Panc1 (cell line): Measurements from ENCODE around the gene SLC43A1. TPM values are rescaled to one million over a fixed set of nuclear protein-coding genes. Genes with fewer than 3 reads are reported as not detected.

Experiments used
- ATAC-seq: fragments of 200-7000 bp; cut with Tn5 transposase; 2 replicates; pipeline ENCODE4 v1.9.1; 2020; ENCODE audit warnings: mild to moderate bottlenecking, moderate library complexity
- BruUV-seq: library from RNA; stranded (reverse); fragments of 400-500 nt; replicated peaks from 2 replicates; lab custom pipeline; 2021; lab: Mats Ljungman, UMichigan
- CTCF ChIA-PET: fragments of 300-600 bp; sonication (Branson Sonifier 250); formaldehyde crosslinking; loops from one replicate; lab custom pipeline; 2022; ENCODE audit warnings: antibody characterized with exemption; lab: Charles Lee
- POLR2A ChIA-PET: fragments of 300-600 bp; sonication (Branson Sonifier 250); formaldehyde crosslinking; loops from one replicate; lab custom pipeline; 2022; ENCODE audit warnings: antibody characterized with exemption; lab: Charles Lee
- DNase-seq: peaks from one replicate; pipeline ENCODE4 v3.0.0-alpha.2; 2010; ENCODE audit warnings: low read depth, low spot score
- H3K27ac ChIP-seq: 2 replicates; pipeline ENCODE4 v1.5.1; 2011; ENCODE audit warnings: mild to moderate bottlenecking, low read length, inconsistent platforms
- H3K27me3 ChIP-seq: fragments of 200-500 bp; sonication (Bioruptor generic); 2 replicates; pipeline ENCODE4 v1.6.0; 2014; ENCODE audit warnings: low read length, inconsistent platforms; ENCODE audit not compliant: control insufficient read depth, insufficient read depth
- H3K36me3 ChIP-seq: fragments of 200-500 bp; sonication (Bioruptor generic); 2 replicates; pipeline ENCODE4 v1.5.1; 2014; ENCODE audit warnings: inconsistent platforms, mild to moderate bottlenecking, low read length, moderate library complexity; ENCODE audit not compliant: control insufficient read depth, insufficient read depth
- H3K4me1 ChIP-seq: 2 replicates; pipeline ENCODE4 v1.5.1; 2011; ENCODE audit warnings: inconsistent platforms, mild to moderate bottlenecking, low read length, moderate library complexity; ENCODE audit not compliant: control insufficient read depth, insufficient read depth
- H3K4me3 ChIP-seq, 2 experiments: 2 replicates each; pipeline ENCODE4 v1.5.1; 2011 to 2012; ENCODE audit warnings: low read depth in 2 of 2, low read length in 2 of 2, mild to moderate bottlenecking in 2 of 2, inconsistent platforms in 1 of 2, moderate library complexity in 1 of 2
- H3K9me3 ChIP-seq: fragments of 200-500 bp; sonication (Bioruptor generic); 2 replicates; pipeline ENCODE4 v1.5.1; 2014; ENCODE audit warnings: low read depth, mild to moderate bottlenecking, inconsistent platforms, low read length, moderate library complexity; ENCODE audit not compliant: control insufficient read depth, insufficient read depth
- CTCF ChIP-seq: fragments of 450-650 bp; IDR thresholded peaks from 2 replicates; pipeline ENCODE4 v1.5.1; 2017; ENCODE audit warnings: mild to moderate bottlenecking
- POLR2AphosphoS5 ChIP-seq: IDR thresholded peaks from 2 replicates; pipeline ENCODE4 v1.6.1; 2012; ENCODE audit warnings: mild to moderate bottlenecking, low read depth, low read length, moderate library complexity
- SIN3A ChIP-seq: IDR thresholded peaks from 2 replicates; pipeline ENCODE4 v1.6.1; 2012; ENCODE audit warnings: low read depth, mild to moderate bottlenecking, low read length, moderate library complexity, borderline replicate concordance; ENCODE audit not compliant: insufficient read depth
- TCF7L2 ChIP-seq: IDR thresholded peaks from 2 replicates; pipeline ENCODE4 v1.6.1; 2011; ENCODE audit warnings: mild to moderate bottlenecking, low read depth, low read length, inconsistent platforms
- in situ Hi-C: cut with HindIII; loops from 2 replicates; pipeline ENCODE4 v1.10.0; 2016; ENCODE audit warnings: low sequenced_read_pairs, low pct_unique_long_range_greater_than_20kb
- intact Hi-C: fragments of 100-400 bp; cut with micrococcal nuclease; formaldehyde crosslinking; loops from one replicate; pipeline ENCODE4 v1.10.0; 2022; ENCODE audit not compliant: unreplicated experiment
- total RNA-seq: library from RNA; stranded (reverse); gene quantifications from one replicate; pipeline ENCODE4 v1.2.1, GENCODE V29; 2021; ENCODE audit not compliant: unreplicated experiment
- TF ChIP-seq, protein P1 (sequence below), 2 experiments: IDR thresholded peaks; 2 replicates each; pipeline ENCODE4 v1.6.1; 2011 to 2012; ENCODE audit warnings: low read depth in 2 of 2, control low read depth in 1 of 2, low read length in 1 of 2, mild to moderate bottlenecking in 1 of 2, moderate library complexity in 1 of 2; ENCODE audit not compliant: insufficient read depth in 1 of 2

SLC43A1 gene
- total RNA-seq, 1 experiment from 2014 or later = 2.0 TPM

- TF ChIP-seq SIN3A (no peak), POLR2AphosphoS5 (no peak), TCF7L2 (no peak), CTCF (no peak)
- TF ChIP-seq, protein P1, sequence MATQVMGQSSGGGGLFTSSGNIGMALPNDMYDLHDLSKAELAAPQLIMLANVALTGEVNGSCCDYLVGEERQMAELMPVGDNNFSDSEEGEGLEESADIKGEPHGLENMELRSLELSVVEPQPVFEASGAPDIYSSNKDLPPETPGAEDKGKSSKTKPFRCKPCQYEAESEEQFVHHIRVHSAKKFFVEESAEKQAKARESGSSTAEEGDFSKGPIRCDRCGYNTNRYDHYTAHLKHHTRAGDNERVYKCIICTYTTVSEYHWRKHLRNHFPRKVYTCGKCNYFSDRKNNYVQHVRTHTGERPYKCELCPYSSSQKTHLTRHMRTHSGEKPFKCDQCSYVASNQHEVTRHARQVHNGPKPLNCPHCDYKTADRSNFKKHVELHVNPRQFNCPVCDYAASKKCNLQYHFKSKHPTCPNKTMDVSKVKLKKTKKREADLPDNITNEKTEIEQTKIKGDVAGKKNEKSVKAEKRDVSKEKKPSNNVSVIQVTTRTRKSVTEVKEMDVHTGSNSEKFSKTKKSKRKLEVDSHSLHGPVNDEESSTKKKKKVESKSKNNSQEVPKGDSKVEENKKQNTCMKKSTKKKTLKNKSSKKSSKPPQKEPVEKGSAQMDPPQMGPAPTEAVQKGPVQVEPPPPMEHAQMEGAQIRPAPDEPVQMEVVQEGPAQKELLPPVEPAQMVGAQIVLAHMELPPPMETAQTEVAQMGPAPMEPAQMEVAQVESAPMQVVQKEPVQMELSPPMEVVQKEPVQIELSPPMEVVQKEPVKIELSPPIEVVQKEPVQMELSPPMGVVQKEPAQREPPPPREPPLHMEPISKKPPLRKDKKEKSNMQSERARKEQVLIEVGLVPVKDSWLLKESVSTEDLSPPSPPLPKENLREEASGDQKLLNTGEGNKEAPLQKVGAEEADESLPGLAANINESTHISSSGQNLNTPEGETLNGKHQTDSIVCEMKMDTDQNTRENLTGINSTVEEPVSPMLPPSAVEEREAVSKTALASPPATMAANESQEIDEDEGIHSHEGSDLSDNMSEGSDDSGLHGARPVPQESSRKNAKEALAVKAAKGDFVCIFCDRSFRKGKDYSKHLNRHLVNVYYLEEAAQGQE (IDR thresholded peaks at IDR 0.05; ENCODE audit: insufficient read depth in 1 of 2, low read depth in 2 of 2, low read length in 1 of 2) = no peak
- intact Hi-C loops (no loop called here), in situ Hi-C loops (no loop called here)
- Histone ChIP-seq H3K4me1 (peaks cover 4% of the 10 kb centered on the region; the same call in 1 of the 2 replicates), H3K36me3 (no peaks in the 10 kb centered on the region), H3K4me3 (no peak overlapping the region), H3K27ac (no peak overlapping the region), H3K9me3 (no peaks in the 10 kb centered on the region), H3K27me3 (peaks cover 6% of the 10 kb centered on the region; the same call in 1 of the 2 replicates)
- POLR2A ChIA-PET = no interaction called here
- CTCF ChIA-PET = interaction anchor here (0.7 kb wide), 3 partner anchors 17 to 107 kb away, joined by 5 to 9 read pairs (median 5); no protein-coding TSS in a partner anchor
- no peak for ATAC-seq
- BruUV-seq = no TSS peak
- DNase-seq = no peak
These were observed 51.6 kb downstream of the SLC43A1 start for GRCh38 chr11:57463671-57464538.

DNA sequence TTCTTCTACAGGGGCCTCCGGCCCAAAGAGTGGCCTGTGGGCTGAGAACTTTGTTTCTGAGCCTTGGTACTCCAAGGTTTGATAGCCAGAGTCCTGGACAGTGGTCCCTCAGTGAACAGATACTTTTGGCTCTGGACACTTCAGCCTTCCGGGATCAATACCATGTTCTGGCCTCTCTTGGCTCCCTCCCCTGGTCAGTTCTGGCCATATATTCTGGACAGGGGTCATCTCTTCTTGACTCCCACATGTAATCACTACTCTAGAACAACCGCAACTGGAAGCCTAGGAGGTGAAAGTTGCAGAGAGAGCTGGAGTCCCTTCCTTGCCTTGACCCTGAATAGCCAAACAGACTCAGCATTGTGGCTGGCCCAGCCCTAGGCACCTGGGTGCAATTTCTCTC, 52.9 kb downstream of the SLC43A1 start:
- TF ChIP-seq, protein P1 (IDR thresholded peaks at IDR 0.05; ENCODE audit: insufficient read depth in 1 of 2, low read depth in 2 of 2, low read length in 1 of 2) = no peak
- TF ChIP-seq CTCF (no peak), POLR2AphosphoS5 (no peak), TCF7L2 (no peak), SIN3A (no peak)
- Histone ChIP-seq H3K27ac (no peak overlapping the region), H3K9me3 (no peaks in the 10 kb centered on the region), H3K4me1 (peaks cover 4% of the 10 kb centered on the region; the same call in 1 of the 2 replicates), H3K27me3 (peaks cover 6% of the 10 kb centered on the region; the same call in 1 of the 2 replicates), H3K4me3 (no peak overlapping the region), H3K36me3 (no peaks in the 10 kb centered on the region)
- DNase-seq (no peak), ATAC-seq (no peak)
- in situ Hi-C loops (no loop called here), intact Hi-C loops (no loop called here)
- POLR2A ChIA-PET = no interaction called here
- no TSS peak for BruUV-seq
- CTCF ChIA-PET = no interaction called here
